HFFc6 (cell line): Measurements from ENCODE around the gene TENT4B. TPM values are rescaled to one million over a fixed set of nuclear protein-coding genes. Genes with fewer than 3 reads are reported as not detected.

ENCODE experiments used
- DNase-seq: peaks from one replicate; pipeline ENCODE4 v3.0.0-alpha.2; 2018
- H3K27ac Mint-ChIP-seq: 2 replicates; pipeline ENCODE4 v1.8.0; 2020; ENCODE audit warnings: mild to moderate bottlenecking, mixed read lengths
- H3K27me3 Mint-ChIP-seq: 2 replicates; pipeline ENCODE4 v1.8.0; 2021; ENCODE audit warnings: mild to moderate bottlenecking, moderate library complexity, mixed read lengths; ENCODE audit not compliant: insufficient read depth
- H3K36me3 Mint-ChIP-seq: 2 replicates; pipeline ENCODE4 v1.8.0; 2021; ENCODE audit warnings: low read depth, mixed read lengths
- H3K4me1 Mint-ChIP-seq: 2 replicates; pipeline ENCODE4 v1.8.0; 2020; ENCODE audit warnings: low read depth, mixed read lengths
- H3K4me3 Mint-ChIP-seq: 2 replicates; pipeline ENCODE4 v1.8.0; 2020; ENCODE audit warnings: mild to moderate bottlenecking, moderate library complexity, mixed read lengths
- H3K9me3 Mint-ChIP-seq: 2 replicates; pipeline ENCODE4 v1.8.0; 2020; ENCODE audit warnings: mild to moderate bottlenecking, mixed read lengths
- total RNA-seq, 6 experiments: library from RNA; stranded (reverse); fragmentation: NEBNext Ultra II Directional; extraction: Animal tissue kit (Norgen Biotek cat#: 25700); gene quantifications; 2 replicates in 1 of 6; 3 replicates in 5 of 6; pipeline ENCODE4 v1.2.3, GENCODE V29; 2021
- TF ChIP-seq, protein P1 (sequence below): fragments of 200-600 bp; sonication (generic); IDR thresholded peaks from 2 replicates; pipeline ENCODE4 v1.5.0; 2021; ENCODE audit warnings: antibody characterized with exemption, mild to moderate bottlenecking

The TENT4B gene
- total RNA-seq, 6 experiments from 2014 or later, result 19.4 to 23.0 (median 21.6) TPM

DNA sequence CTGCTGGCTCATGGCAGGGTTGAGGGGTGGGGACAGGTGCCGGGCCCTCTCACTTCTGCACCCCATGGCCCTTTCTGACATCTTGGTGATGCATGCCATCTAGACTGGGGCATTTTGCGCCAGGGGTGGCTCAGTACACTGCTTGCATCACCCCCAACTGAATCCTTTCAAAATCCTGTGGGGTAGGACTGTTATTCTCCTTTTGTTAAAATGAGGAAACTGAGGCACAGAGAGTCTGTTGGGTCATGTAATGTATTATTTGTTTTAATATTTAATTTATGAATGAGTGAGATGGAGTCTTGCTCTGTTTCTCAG is 123.2 kb downstream of the TENT4B start:
- TF ChIP-seq, protein P1, sequence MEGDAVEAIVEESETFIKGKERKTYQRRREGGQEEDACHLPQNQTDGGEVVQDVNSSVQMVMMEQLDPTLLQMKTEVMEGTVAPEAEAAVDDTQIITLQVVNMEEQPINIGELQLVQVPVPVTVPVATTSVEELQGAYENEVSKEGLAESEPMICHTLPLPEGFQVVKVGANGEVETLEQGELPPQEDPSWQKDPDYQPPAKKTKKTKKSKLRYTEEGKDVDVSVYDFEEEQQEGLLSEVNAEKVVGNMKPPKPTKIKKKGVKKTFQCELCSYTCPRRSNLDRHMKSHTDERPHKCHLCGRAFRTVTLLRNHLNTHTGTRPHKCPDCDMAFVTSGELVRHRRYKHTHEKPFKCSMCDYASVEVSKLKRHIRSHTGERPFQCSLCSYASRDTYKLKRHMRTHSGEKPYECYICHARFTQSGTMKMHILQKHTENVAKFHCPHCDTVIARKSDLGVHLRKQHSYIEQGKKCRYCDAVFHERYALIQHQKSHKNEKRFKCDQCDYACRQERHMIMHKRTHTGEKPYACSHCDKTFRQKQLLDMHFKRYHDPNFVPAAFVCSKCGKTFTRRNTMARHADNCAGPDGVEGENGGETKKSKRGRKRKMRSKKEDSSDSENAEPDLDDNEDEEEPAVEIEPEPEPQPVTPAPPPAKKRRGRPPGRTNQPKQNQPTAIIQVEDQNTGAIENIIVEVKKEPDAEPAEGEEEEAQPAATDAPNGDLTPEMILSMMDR, result no peak
- no peak overlapping the region for H3K4me3 Mint-ChIP-seq
- H3K36me3 Mint-ChIP-seq, result peaks cover 18% of the 10 kb centered on the region
- no peak for DNase-seq
- H3K27me3 Mint-ChIP-seq, result peaks cover 1% of the 10 kb centered on the region; the same call in 1 of the 2 replicates
- H3K9me3 Mint-ChIP-seq, result peaks cover 4% of the 10 kb centered on the region
- H3K27ac Mint-ChIP-seq, result no peak overlapping the region
- H3K4me1 Mint-ChIP-seq, result no peaks in the 10 kb centered on the region

DNA sequence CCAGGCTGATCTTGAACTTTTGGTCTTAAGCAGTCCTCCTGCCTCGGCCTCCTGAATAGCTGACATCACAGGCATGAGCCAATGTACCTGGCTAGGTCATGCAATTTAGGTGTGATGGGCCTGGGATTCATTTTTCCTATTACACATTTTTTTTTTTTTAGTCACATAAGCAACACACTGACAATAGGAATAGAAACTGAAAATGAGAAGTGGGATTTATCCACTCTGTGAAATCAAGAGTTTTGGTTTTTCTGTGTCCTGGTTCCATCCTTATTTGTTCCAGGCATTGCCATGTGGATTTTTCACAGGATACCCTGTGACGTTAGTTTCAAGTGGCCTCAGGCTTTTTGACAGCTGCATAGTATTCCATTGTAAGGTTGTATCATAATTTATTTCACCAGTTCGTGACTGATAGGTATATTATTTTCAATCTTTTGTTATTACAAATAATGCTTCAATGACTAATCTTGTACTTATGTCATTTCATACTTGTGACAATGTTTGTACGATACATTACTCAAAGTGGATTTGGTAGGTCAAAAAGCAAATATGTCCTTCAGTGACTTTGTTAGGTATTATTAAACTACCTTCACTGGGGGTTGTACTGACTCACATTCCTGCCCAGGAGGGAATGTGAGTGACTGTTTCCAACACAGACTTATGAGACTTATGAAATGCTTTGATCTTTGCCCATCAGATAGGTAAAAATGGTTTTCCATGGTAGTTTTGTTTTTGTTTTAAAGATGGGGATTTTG is 123.9 kb downstream of the TENT4B start:
- DNase-seq, result no peak
- H3K36me3 Mint-ChIP-seq, result peaks cover 18% of the 10 kb centered on the region
- no peak overlapping the region for H3K27ac Mint-ChIP-seq
- no peaks in the 10 kb centered on the region for H3K4me1 Mint-ChIP-seq
- TF ChIP-seq, protein P1, result no peak
- H3K27me3 Mint-ChIP-seq, result peaks cover 1% of the 10 kb centered on the region; the same call in 1 of the 2 replicates
- no peak overlapping the region for H3K4me3 Mint-ChIP-seq
- peaks cover 4% of the 10 kb centered on the region for H3K9me3 Mint-ChIP-seq

DNA sequence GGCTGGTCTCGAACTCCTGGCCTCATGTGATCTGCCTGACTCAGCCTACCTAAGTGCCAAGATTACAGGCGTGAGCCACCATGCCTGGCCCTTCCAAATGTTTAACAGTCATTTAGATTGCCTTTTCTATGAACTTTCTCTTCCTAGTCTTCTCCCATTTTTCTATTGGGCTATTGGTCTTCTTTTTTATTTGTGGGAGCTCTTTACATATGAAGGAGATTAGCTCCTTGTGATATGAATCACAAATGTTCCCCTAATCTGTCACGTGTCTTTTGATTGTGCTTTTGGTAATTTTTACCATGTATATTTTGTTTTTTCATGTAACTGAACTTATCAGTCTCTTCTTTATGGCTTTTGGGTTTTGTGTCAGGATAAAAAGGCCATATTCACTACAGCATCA is 125.1 kb downstream of the TENT4B start:
- H3K4me3 Mint-ChIP-seq, result no peak overlapping the region
- peaks cover 1% of the 10 kb centered on the region; the same call in 1 of the 2 replicates for H3K27me3 Mint-ChIP-seq
- no peaks in the 10 kb centered on the region for H3K4me1 Mint-ChIP-seq
- peaks cover 4% of the 10 kb centered on the region for H3K9me3 Mint-ChIP-seq
- no peak overlapping the region for H3K27ac Mint-ChIP-seq
- peaks cover 18% of the 10 kb centered on the region for H3K36me3 Mint-ChIP-seq
- DNase-seq, result no peak
- TF ChIP-seq, protein P1, result no peak

DNA sequence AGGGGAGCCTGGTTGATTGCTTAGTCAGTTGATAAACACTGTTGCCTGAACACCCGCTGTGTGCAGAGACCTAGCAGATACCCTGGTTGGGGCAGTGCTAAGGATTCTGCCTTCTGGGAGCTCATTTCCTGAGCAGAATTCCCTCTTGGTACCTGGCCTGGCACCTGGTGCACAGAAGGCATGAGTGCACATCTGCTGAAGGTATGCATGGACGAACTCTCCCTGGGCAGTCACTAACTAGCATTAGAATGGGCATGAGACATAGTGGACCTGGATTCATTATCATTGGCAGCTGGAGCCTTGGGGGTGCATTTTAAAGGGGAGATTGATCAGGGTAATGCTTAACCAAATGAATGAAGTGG is 126.4 kb downstream of the TENT4B start:
- no peak overlapping the region for H3K27ac Mint-ChIP-seq
- H3K9me3 Mint-ChIP-seq, result peaks cover 4% of the 10 kb centered on the region
- H3K4me1 Mint-ChIP-seq, result no peaks in the 10 kb centered on the region
- DNase-seq, result no peak
- no peak overlapping the region for H3K4me3 Mint-ChIP-seq
- H3K36me3 Mint-ChIP-seq, result peaks cover 18% of the 10 kb centered on the region
- no peaks in the 10 kb centered on the region; the same call in 1 of the 2 replicates for H3K27me3 Mint-ChIP-seq
- TF ChIP-seq, protein P1, result no peak

DNA sequence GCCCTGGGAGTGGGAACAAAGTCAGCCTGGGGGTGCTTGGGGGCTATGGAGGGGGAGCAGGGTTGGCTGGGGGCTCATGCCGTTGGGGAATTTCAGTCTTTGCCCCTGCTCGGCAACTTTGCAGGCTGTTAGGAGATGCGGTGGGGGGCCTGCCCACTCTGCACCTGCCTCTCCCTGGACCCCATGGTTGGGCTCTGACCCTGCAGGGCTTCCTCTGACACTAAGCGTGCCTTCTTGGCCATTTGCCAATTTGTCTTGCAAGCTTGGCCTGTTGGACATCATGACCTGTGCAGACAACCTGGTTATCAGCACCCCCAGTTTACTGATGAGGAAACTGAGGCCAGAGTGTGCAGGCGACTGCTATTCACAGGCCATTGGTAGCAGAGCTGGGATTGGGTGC is 127.8 kb downstream of the TENT4B start:
- Mint-ChIP-seq H3K9me3 (peaks cover 4% of the 10 kb centered on the region), H3K4me3 (no peak overlapping the region), H3K36me3 (peaks cover 18% of the 10 kb centered on the region), H3K27ac (no peak overlapping the region), H3K4me1 (no peaks in the 10 kb centered on the region), H3K27me3 (no peaks in the 10 kb centered on the region; the same call in 1 of the 2 replicates)
- DNase-seq, result no peak
- TF ChIP-seq, protein P1, result no peak

Other genes with a start within 250 kb of the TENT4B start
- 10 to 100 TPM; 22.7 to 28.1 (median 24.2) TPM for gene CNEP1R1, start 128.1 kb upstream of the TENT4B start, total RNA-seq
- gene HEATR3, start 87.3 kb upstream of the TENT4B start, total RNA-seq, result 10 to 100 TPM; 17.2 to 23.8 (median 19.6) TPM
- 10 to 100 TPM; 32.7 to 48.1 (median 41.9) TPM for gene ADCY7, start 113.2 kb downstream of the TENT4B start, total RNA-seq
- gene BRD7, start 215.7 kb downstream of the TENT4B start, total RNA-seq, result 10 to 100 TPM; 50.5 to 65.0 (median 63.0) TPM